ENCODE data around the gene FOSB. TPM values are rescaled to one million over a fixed set of nuclear protein-coding genes. Genes with fewer than 3 reads are reported as not detected.

Gene FOSB
- total RNA-seq, 1 experiment from 2014 or later, result 1.9 TPM

DNA sequence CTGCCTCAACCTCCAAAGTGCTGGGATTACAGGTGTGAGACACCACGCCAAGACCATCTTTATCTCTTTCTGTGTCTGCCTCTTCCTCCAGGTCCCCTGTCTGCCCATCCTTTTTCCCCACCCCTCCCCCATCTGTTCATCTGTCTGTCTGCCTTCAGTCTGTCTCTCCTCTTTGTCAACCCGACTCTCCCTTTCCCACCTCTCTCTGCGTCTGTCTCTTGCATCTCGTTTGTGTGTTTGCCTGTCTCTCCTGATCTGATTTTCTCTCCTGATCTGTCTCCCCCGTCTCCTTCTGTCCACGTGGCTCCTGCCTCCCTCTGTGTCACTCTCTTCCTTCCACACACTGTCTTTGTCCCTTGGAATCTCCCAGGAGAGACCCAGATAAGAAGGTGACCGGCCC lies 49.4 kb downstream of the FOSB start:
- no peak overlapping the region for H3K4me3 ChIP-seq (ENCODE audit: low read depth, low read length, poor library complexity, severe bottlenecking)
- H3K9me3 ChIP-seq (ENCODE audit: low read depth, low read length, poor library complexity, severe bottlenecking), result no peaks in the 10 kb centered on the region
- peaks cover 15% of the 10 kb centered on the region for H3K36me3 ChIP-seq (ENCODE audit: insufficient read depth, low read length, poor library complexity, severe bottlenecking)
- H3K4me1 ChIP-seq (ENCODE audit: insufficient read depth, low read length, poor library complexity, severe bottlenecking), result no peaks in the 10 kb centered on the region
- no peak for DNase-seq (ENCODE audit: low spot score)
- no TSS peak for BruUV-seq (replicated peaks)
- H3K27ac ChIP-seq (ENCODE audit: low read depth, low read length, poor library complexity, severe bottlenecking), result no peak overlapping the region
- POLR2A ChIA-PET (ENCODE audit: low non-redundant PET), result no interaction called here
- CTCF ChIA-PET, result no interaction called here
- intact Hi-C loops (cut with micrococcal nuclease; ENCODE audit: unreplicated experiment), result no loop called here
- no peak for TF ChIP-seq EZH2 (IDR thresholded peaks at IDR 0.05; ENCODE audit: borderline replicate concordance, low read depth, low read length, poor library complexity, severe bottlenecking)
- TF ChIP-seq, protein P1, sequence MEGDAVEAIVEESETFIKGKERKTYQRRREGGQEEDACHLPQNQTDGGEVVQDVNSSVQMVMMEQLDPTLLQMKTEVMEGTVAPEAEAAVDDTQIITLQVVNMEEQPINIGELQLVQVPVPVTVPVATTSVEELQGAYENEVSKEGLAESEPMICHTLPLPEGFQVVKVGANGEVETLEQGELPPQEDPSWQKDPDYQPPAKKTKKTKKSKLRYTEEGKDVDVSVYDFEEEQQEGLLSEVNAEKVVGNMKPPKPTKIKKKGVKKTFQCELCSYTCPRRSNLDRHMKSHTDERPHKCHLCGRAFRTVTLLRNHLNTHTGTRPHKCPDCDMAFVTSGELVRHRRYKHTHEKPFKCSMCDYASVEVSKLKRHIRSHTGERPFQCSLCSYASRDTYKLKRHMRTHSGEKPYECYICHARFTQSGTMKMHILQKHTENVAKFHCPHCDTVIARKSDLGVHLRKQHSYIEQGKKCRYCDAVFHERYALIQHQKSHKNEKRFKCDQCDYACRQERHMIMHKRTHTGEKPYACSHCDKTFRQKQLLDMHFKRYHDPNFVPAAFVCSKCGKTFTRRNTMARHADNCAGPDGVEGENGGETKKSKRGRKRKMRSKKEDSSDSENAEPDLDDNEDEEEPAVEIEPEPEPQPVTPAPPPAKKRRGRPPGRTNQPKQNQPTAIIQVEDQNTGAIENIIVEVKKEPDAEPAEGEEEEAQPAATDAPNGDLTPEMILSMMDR (conservative IDR thresholded peaks at IDR 0.05; ENCODE audit: low read depth, low read length), result no peak
- H3K27me3 ChIP-seq (replicated peaks; ENCODE audit: insufficient read depth, low read depth, low read length, poor library complexity), result no peaks in the 10 kb centered on the region

DNA sequence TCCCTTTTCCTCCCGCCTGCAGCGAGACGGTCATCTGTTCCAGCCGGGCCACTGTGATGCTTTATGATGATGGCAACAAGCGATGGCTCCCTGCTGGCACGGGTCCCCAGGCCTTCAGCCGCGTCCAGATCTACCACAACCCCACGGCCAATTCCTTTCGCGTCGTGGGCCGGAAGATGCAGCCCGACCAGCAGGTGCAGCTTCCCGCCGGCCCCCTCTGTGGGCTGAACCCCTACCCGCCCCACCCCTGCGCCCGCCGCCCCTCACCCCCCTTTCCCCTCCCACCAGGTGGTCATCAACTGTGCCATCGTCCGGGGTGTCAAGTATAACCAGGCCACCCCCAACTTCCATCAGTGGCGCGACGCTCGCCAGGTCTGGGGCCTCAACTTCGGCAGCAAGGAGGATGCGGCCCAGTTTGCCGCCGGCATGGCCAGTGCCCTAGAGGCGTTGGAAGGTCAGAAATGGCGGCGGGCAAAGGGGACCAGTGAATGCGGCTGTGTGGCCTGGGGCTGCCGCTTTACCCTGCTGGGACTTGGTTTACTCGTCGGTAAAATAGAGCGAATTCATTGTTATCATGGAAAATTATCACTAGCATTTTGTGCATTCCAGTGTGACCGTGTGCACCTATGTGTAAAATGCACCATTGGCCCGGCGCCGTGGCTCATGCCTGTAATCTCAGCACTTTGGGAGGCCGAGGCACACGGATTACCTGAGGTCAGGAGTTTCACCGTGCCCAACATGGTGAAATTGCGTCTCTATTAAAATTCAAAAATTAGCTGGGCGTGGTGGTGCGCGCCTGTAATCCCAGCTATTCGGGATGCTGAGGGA lies 50.1 kb downstream of the FOSB start:
- H3K9me3 ChIP-seq (ENCODE audit: low read depth, low read length, poor library complexity, severe bottlenecking), result no peaks in the 10 kb centered on the region
- no peak overlapping the region for H3K27ac ChIP-seq (ENCODE audit: low read depth, low read length, poor library complexity, severe bottlenecking)
- no TSS peak for BruUV-seq (replicated peaks)
- no peaks in the 10 kb centered on the region for H3K27me3 ChIP-seq (replicated peaks; ENCODE audit: insufficient read depth, low read depth, low read length, poor library complexity)
- TF ChIP-seq EZH2 (IDR thresholded peaks at IDR 0.05; ENCODE audit: borderline replicate concordance, low read depth, low read length, poor library complexity, severe bottlenecking), result no peak
- TF ChIP-seq, protein P1 (conservative IDR thresholded peaks at IDR 0.05; ENCODE audit: low read depth, low read length), result no peak
- CTCF ChIA-PET, result no interaction called here
- no peak for DNase-seq (ENCODE audit: low spot score)
- H3K4me1 ChIP-seq (ENCODE audit: insufficient read depth, low read length, poor library complexity, severe bottlenecking), result no peaks in the 10 kb centered on the region
- POLR2A ChIA-PET (ENCODE audit: low non-redundant PET), result no interaction called here
- intact Hi-C loops (cut with micrococcal nuclease; ENCODE audit: unreplicated experiment), result no loop called here
- peaks cover 19% of the 10 kb centered on the region for H3K36me3 ChIP-seq (ENCODE audit: insufficient read depth, low read length, poor library complexity, severe bottlenecking)
- H3K4me3 ChIP-seq (ENCODE audit: low read depth, low read length, poor library complexity, severe bottlenecking), result no peak overlapping the region

DNA sequence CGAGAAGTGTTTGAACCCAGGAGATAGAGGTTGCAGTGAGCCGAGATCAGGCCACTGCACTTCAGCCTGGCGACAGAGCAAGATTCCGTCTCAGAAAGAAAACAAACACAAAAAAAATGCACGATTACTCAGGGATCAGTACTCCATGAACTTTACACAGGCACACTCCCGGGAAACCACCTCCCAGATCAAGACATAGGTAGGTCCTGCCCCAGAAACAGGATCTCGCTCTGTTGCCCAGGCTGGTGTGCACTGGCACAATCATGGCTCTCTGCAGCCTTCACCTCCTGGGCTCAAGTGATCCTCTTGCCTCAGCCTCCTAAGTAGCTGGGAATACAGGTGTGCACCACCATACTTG lies 50.7 kb downstream of the FOSB start:
- BruUV-seq (replicated peaks), result no TSS peak
- H3K9me3 ChIP-seq (ENCODE audit: low read depth, low read length, poor library complexity, severe bottlenecking), result no peaks in the 10 kb centered on the region
- POLR2A ChIA-PET (ENCODE audit: low non-redundant PET), result no interaction called here
- H3K4me1 ChIP-seq (ENCODE audit: insufficient read depth, low read length, poor library complexity, severe bottlenecking), result no peaks in the 10 kb centered on the region
- no peak for TF ChIP-seq EZH2 (IDR thresholded peaks at IDR 0.05; ENCODE audit: borderline replicate concordance, low read depth, low read length, poor library complexity, severe bottlenecking)
- TF ChIP-seq, protein P1 (conservative IDR thresholded peaks at IDR 0.05; ENCODE audit: low read depth, low read length), result no peak
- CTCF ChIA-PET, result no interaction called here
- DNase-seq (ENCODE audit: low spot score), result no peak
- no peak overlapping the region for H3K27ac ChIP-seq (ENCODE audit: low read depth, low read length, poor library complexity, severe bottlenecking)
- no peaks in the 10 kb centered on the region for H3K27me3 ChIP-seq (replicated peaks; ENCODE audit: insufficient read depth, low read depth, low read length, poor library complexity)
- H3K36me3 ChIP-seq (ENCODE audit: insufficient read depth, low read length, poor library complexity, severe bottlenecking), result peaks cover 21% of the 10 kb centered on the region
- H3K4me3 ChIP-seq (ENCODE audit: low read depth, low read length, poor library complexity, severe bottlenecking), result no peak overlapping the region
- intact Hi-C loops (cut with micrococcal nuclease; ENCODE audit: unreplicated experiment), result no loop called here

Data from A673 (cell line).